Measurements from ENCODE around the gene IL1RL2.

The IL1RL2 gene

GRCh38 chr2:102197389-102198137 is 10.7 kb downstream of the IL1RL2 start:
- no peak for DNase-seq

GRCh38 chr2:102200539-102200938 is 13.7 kb downstream of the IL1RL2 start:
- DNase-seq = no peak

- DNase-seq = no peak
Observed at GRCh38 chr2:102204638-102205037, 17.8 kb downstream of the IL1RL2 start.

- no peak for DNase-seq
Observed at GRCh38 chr2:102206666-102207341, 20.0 kb downstream of the IL1RL2 start.

GRCh38 chr2:102208774-102209173 is 22.0 kb downstream of the IL1RL2 start:
- no peak for DNase-seq

GRCh38 chr2:102209474-102209873 is 22.7 kb downstream of the IL1RL2 start:
- DNase-seq = no peak

- DNase-seq = no peak
Observed at GRCh38 chr2:102217032-102217431, 30.2 kb downstream of the IL1RL2 start.

GRCh38 chr2:102224824-102225739 is 38.3 kb downstream of the IL1RL2 start:
- no peak for DNase-seq

- DNase-seq = no peak
Observed at GRCh38 chr2:102226171-102226570, 39.3 kb downstream of the IL1RL2 start.

GRCh38 chr2:102226612-102227391 is 40.0 kb downstream of the IL1RL2 start:
- DNase-seq = no peak

GRCh38 chr2:102229141-102229769 is 42.4 kb downstream of the IL1RL2 start:
- DNase-seq = no peak

- no peak for DNase-seq
Observed at GRCh38 chr2:102230410-102230909, 43.6 kb downstream of the IL1RL2 start.

- DNase-seq = no peak
Observed at GRCh38 chr2:102233132-102233884, 46.5 kb downstream of the IL1RL2 start.

GRCh38 chr2:102235042-102235473 is 48.2 kb downstream of the IL1RL2 start:
- no peak for DNase-seq

- no peak for DNase-seq
Observed at GRCh38 chr2:102235491-102235890, 48.7 kb downstream of the IL1RL2 start.

- DNase-seq = no peak
Observed at GRCh38 chr2:102236132-102236531, 49.3 kb downstream of the IL1RL2 start.

GRCh38 chr2:102237176-102237575 is 50.4 kb downstream of the IL1RL2 start:
- DNase-seq = no peak

GRCh38 chr2:102238039-102238756 is 51.4 kb downstream of the IL1RL2 start:
- DNase-seq = no peak

- DNase-seq = no peak
Observed at GRCh38 chr2:102238778-102239177, 52.0 kb downstream of the IL1RL2 start.

GRCh38 chr2:102239344-102239743 is 52.5 kb downstream of the IL1RL2 start:
- no peak for DNase-seq

Data from CD4-positive, alpha-beta T cell treated with Interleukin-4 for 4 hours (primary cell).